Mammary epithelial cell (primary cell): Measurements from ENCODE around the gene KCNA10.

Experiments used
- EZH2 ChIP-seq: IDR thresholded peaks from 2 replicates; pipeline ENCODE4 v1.6.1; 2012; ENCODE audit warnings: low read length, inconsistent platforms, borderline replicate concordance
- TF ChIP-seq, protein P1 (sequence below), 2 donors: IDR thresholded peaks in 1 of 2; conservative IDR thresholded peaks in 1 of 2; 2 replicates each; pipeline ENCODE4 v1.5.1; 2011 to 2012; ENCODE audit warnings: inconsistent platforms in 2 of 2, low read length in 2 of 2, mild to moderate bottlenecking in 2 of 2, control low read depth in 1 of 2, low read depth in 1 of 2; ENCODE audit not compliant: insufficient read depth in 1 of 2; ENCODE audit errors: extremely low read depth in 1 of 2

- no peak for TF ChIP-seq EZH2
- TF ChIP-seq, protein P1, sequence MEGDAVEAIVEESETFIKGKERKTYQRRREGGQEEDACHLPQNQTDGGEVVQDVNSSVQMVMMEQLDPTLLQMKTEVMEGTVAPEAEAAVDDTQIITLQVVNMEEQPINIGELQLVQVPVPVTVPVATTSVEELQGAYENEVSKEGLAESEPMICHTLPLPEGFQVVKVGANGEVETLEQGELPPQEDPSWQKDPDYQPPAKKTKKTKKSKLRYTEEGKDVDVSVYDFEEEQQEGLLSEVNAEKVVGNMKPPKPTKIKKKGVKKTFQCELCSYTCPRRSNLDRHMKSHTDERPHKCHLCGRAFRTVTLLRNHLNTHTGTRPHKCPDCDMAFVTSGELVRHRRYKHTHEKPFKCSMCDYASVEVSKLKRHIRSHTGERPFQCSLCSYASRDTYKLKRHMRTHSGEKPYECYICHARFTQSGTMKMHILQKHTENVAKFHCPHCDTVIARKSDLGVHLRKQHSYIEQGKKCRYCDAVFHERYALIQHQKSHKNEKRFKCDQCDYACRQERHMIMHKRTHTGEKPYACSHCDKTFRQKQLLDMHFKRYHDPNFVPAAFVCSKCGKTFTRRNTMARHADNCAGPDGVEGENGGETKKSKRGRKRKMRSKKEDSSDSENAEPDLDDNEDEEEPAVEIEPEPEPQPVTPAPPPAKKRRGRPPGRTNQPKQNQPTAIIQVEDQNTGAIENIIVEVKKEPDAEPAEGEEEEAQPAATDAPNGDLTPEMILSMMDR (conservative IDR thresholded peaks at IDR 0.05 in 1 of 2, IDR thresholded peaks at IDR 0.05 in 1 of 2; ENCODE audit: extremely low read depth in 1 of 2, insufficient read depth in 1 of 2, low read depth in 1 of 2, low read length in 2 of 2): no peak
These were observed 42.6 kb upstream of the KCNA10 start for GRCh38 chr1:110561596-110561995.
